ENCODE results near the gene FARP2. TPM values are rescaled to one million over a fixed set of nuclear protein-coding genes. Genes with fewer than 3 reads are reported as not detected.

Gene FARP2
- total RNA-seq, 1 experiment from 2014 or later = 59.0 TPM

GRCh38 chr2:241425368-241425767 is 69.3 kb downstream of the FARP2 start:
- Mint-ChIP-seq H3K36me3 (ENCODE audit: insufficient read depth, unreplicated experiment) (peaks cover 11% of the 10 kb centered on the region), H3K4me3 (ENCODE audit: low read depth, unreplicated experiment) (no peak overlapping the region), H3K27ac (ENCODE audit: unreplicated experiment) (no peak overlapping the region), H3K9me3 (ENCODE audit: low read depth, unreplicated experiment) (peaks cover 3% of the 10 kb centered on the region), H3K27me3 (ENCODE audit: unreplicated experiment) (no peaks in the 10 kb centered on the region), H3K4me1 (ENCODE audit: low read depth, unreplicated experiment) (no peaks in the 10 kb centered on the region)
- no TSS peak for BruUV-seq (replicated peaks)
- CTCF ChIA-PET = interaction anchor here (0.6 kb wide), 2 partner anchors 86 to 622 kb away, joined by 4 to 5 read pairs; no protein-coding TSS in a partner anchor
- no peak for DNase-seq
- no peak for TF ChIP-seq CTCF (IDR thresholded peaks at IDR 0.05; ENCODE audit: unreplicated experiment)
- intact Hi-C loops (cut with micrococcal nuclease; ENCODE audit: unreplicated experiment) = no loop called here

DNA sequence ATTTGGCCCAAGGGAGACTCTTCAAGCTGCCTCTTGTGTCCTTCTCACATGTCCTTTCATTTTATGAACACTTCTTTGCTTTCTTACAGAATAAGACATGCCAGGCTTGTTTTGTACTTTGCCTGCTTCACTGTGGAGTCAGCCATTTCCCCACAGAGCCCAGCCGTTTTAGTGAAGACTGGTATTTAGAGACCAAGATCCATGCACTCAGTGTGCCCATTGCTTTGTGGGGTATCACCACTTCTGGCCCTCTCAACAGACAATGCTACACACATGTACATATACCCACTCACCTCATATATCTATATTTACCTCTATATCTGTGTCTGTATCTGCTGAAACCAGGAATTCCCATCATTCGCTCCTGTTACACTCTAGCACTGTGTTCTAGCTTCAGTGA is 74.1 kb downstream of the FARP2 start:
- BruUV-seq (replicated peaks) = no TSS peak
- Mint-ChIP-seq H3K4me1 (ENCODE audit: low read depth, unreplicated experiment) (no peaks in the 10 kb centered on the region), H3K36me3 (ENCODE audit: insufficient read depth, unreplicated experiment) (peaks cover 19% of the 10 kb centered on the region), H3K27me3 (ENCODE audit: unreplicated experiment) (no peaks in the 10 kb centered on the region), H3K9me3 (ENCODE audit: low read depth, unreplicated experiment) (no peaks in the 10 kb centered on the region), H3K27ac (ENCODE audit: unreplicated experiment) (no peak overlapping the region), H3K4me3 (ENCODE audit: low read depth, unreplicated experiment) (no peak overlapping the region)
- CTCF ChIA-PET = no interaction called here
- no peak for TF ChIP-seq CTCF (IDR thresholded peaks at IDR 0.05; ENCODE audit: unreplicated experiment)
- intact Hi-C loops (cut with micrococcal nuclease; ENCODE audit: unreplicated experiment) = no loop called here
- no peak for DNase-seq

- Mint-ChIP-seq H3K36me3 (ENCODE audit: insufficient read depth, unreplicated experiment) (peaks cover 32% of the 10 kb centered on the region), H3K27me3 (ENCODE audit: unreplicated experiment) (no peaks in the 10 kb centered on the region), H3K4me3 (ENCODE audit: low read depth, unreplicated experiment) (no peak overlapping the region), H3K9me3 (ENCODE audit: low read depth, unreplicated experiment) (no peaks in the 10 kb centered on the region), H3K27ac (ENCODE audit: unreplicated experiment) (no peak overlapping the region), H3K4me1 (ENCODE audit: low read depth, unreplicated experiment) (no peaks in the 10 kb centered on the region)
- no peak for TF ChIP-seq CTCF (IDR thresholded peaks at IDR 0.05; ENCODE audit: unreplicated experiment)
- DNase-seq = no peak
- BruUV-seq (replicated peaks) = no TSS peak
- intact Hi-C loops (cut with micrococcal nuclease; ENCODE audit: unreplicated experiment) = no loop called here
- CTCF ChIA-PET = interaction anchor here (1.3 kb wide), 1 partner anchor 10 kb away, joined by 4 read pairs; no protein-coding TSS in a partner anchor
These were observed 76.9 kb downstream of the FARP2 start for GRCh38 chr2:241432824-241433448.

- Mint-ChIP-seq H3K9me3 (ENCODE audit: low read depth, unreplicated experiment) (no peaks in the 10 kb centered on the region), H3K27me3 (ENCODE audit: unreplicated experiment) (no peaks in the 10 kb centered on the region), H3K27ac (ENCODE audit: unreplicated experiment) (no peak overlapping the region), H3K4me3 (ENCODE audit: low read depth, unreplicated experiment) (no peak overlapping the region), H3K4me1 (ENCODE audit: low read depth, unreplicated experiment) (no peaks in the 10 kb centered on the region), H3K36me3 (ENCODE audit: insufficient read depth, unreplicated experiment) (peaks cover 33% of the 10 kb centered on the region)
- no peak for TF ChIP-seq CTCF (IDR thresholded peaks at IDR 0.05; ENCODE audit: unreplicated experiment)
- CTCF ChIA-PET = no interaction called here
- intact Hi-C loops (cut with micrococcal nuclease; ENCODE audit: unreplicated experiment) = no loop called here
- BruUV-seq (replicated peaks) = no TSS peak
- no peak for DNase-seq
These were observed 81.1 kb downstream of the FARP2 start for GRCh38 chr2:241437179-241437578.

Data from Calu3 (cell line).